ENCODE results near the gene PWP1. TPM values are rescaled to one million over a fixed set of nuclear protein-coding genes. Genes with fewer than 3 reads are reported as not detected.

PWP1 gene
- total RNA-seq, 1 donor from 2014 or later: 39.1 TPM

- H3K4me1 Mint-ChIP-seq (ENCODE audit: unreplicated experiment): no peaks in the 10 kb centered on the region
- no peak for DNase-seq (ENCODE audit: extremely low spot score, unreplicated experiment)
These were observed 18.1 kb upstream of the PWP1 start for GRCh38 chr12:107667464-107667863.

GRCh38 chr12:107668320-107669098, 17.1 kb upstream of the PWP1 start:
- no peaks in the 10 kb centered on the region for H3K4me1 Mint-ChIP-seq (ENCODE audit: unreplicated experiment)
- H3K27ac Mint-ChIP-seq (ENCODE audit: unreplicated experiment): no peak overlapping the region
- H3K27me3 Mint-ChIP-seq (ENCODE audit: unreplicated experiment): peaks cover 38% of the 10 kb centered on the region
- no peaks in the 10 kb centered on the region for H3K36me3 Mint-ChIP-seq (ENCODE audit: unreplicated experiment)
- TF ChIP-seq CTCF (IDR thresholded peaks at IDR 0.05): no peak
- H3K9me3 Mint-ChIP-seq (ENCODE audit: unreplicated experiment): no peaks in the 10 kb centered on the region
- no peak overlapping the region for H3K4me3 Mint-ChIP-seq (ENCODE audit: unreplicated experiment)
- no peak for DNase-seq (ENCODE audit: extremely low spot score, unreplicated experiment)

More at GRCh38 chr12:107667464-107667863, 18.1 kb upstream of the PWP1 start:
- H3K9me3 Mint-ChIP-seq (ENCODE audit: unreplicated experiment): no peaks in the 10 kb centered on the region
- H3K36me3 Mint-ChIP-seq (ENCODE audit: unreplicated experiment): no peaks in the 10 kb centered on the region
- TF ChIP-seq CTCF (IDR thresholded peaks at IDR 0.05): no peak
- H3K27ac Mint-ChIP-seq (ENCODE audit: unreplicated experiment): no peak overlapping the region
- H3K4me3 Mint-ChIP-seq (ENCODE audit: unreplicated experiment): no peak overlapping the region
- peaks cover 33% of the 10 kb centered on the region for H3K27me3 Mint-ChIP-seq (ENCODE audit: unreplicated experiment)

- no peak overlapping the region for H3K27ac Mint-ChIP-seq (ENCODE audit: unreplicated experiment)
- peaks cover 42% of the 10 kb centered on the region for H3K27me3 Mint-ChIP-seq (ENCODE audit: unreplicated experiment)
These were observed 15.7 kb upstream of the PWP1 start for GRCh38 chr12:107669946-107670345.

GRCh38 chr12:107670999-107671643, 14.5 kb upstream of the PWP1 start:
- peak; percentile 50 for TF ChIP-seq CTCF (IDR thresholded peaks at IDR 0.05)
- Mint-ChIP-seq H3K36me3 (ENCODE audit: unreplicated experiment) (no peaks in the 10 kb centered on the region), H3K9me3 (ENCODE audit: unreplicated experiment) (no peaks in the 10 kb centered on the region), H3K27ac (ENCODE audit: unreplicated experiment) (no peak overlapping the region), H3K4me3 (ENCODE audit: unreplicated experiment) (no peak overlapping the region), H3K4me1 (ENCODE audit: unreplicated experiment) (no peaks in the 10 kb centered on the region), H3K27me3 (ENCODE audit: unreplicated experiment) (peaks cover 33% of the 10 kb centered on the region)
- DNase-seq (ENCODE audit: extremely low spot score, unreplicated experiment): no peak

More at GRCh38 chr12:107669946-107670345, 15.7 kb upstream of the PWP1 start:
- DNase-seq (ENCODE audit: extremely low spot score, unreplicated experiment): no peak
- no peak for TF ChIP-seq CTCF (IDR thresholded peaks at IDR 0.05)
- Mint-ChIP-seq H3K9me3 (ENCODE audit: unreplicated experiment) (no peaks in the 10 kb centered on the region), H3K4me1 (ENCODE audit: unreplicated experiment) (no peaks in the 10 kb centered on the region), H3K4me3 (ENCODE audit: unreplicated experiment) (no peak overlapping the region), H3K36me3 (ENCODE audit: unreplicated experiment) (no peaks in the 10 kb centered on the region)

GRCh38 chr12:107677671-107678070, 7.9 kb upstream of the PWP1 start:
- H3K9me3 Mint-ChIP-seq (ENCODE audit: unreplicated experiment): no peaks in the 10 kb centered on the region
- no peak for TF ChIP-seq CTCF (IDR thresholded peaks at IDR 0.05)

More at GRCh38 chr12:107677671-107678070, 7.9 kb upstream of the PWP1 start:
- peaks cover 29% of the 10 kb centered on the region for H3K27me3 Mint-ChIP-seq (ENCODE audit: unreplicated experiment)
- no peaks in the 10 kb centered on the region for H3K4me1 Mint-ChIP-seq (ENCODE audit: unreplicated experiment)
- H3K36me3 Mint-ChIP-seq (ENCODE audit: unreplicated experiment): no peaks in the 10 kb centered on the region
- H3K4me3 Mint-ChIP-seq (ENCODE audit: unreplicated experiment): no peak overlapping the region
- DNase-seq (ENCODE audit: extremely low spot score, unreplicated experiment): no peak
- H3K27ac Mint-ChIP-seq (ENCODE audit: unreplicated experiment): no peak overlapping the region
